GM11168 (cell line): ENCODE measurements around the gene DAB2IP.
"Not testable (repeated sequence)": the region's sequence is repeated elsewhere in the genome, so short reads cannot be mapped to it uniquely, and the experiment has no call there.

ENCODE experiments used
- in situ Hi-C: fragments of 300-500 bp; cut with MboI; formaldehyde crosslinking; loops from one replicate; pipeline ENCODE4 v1.12.0; 2022; ENCODE audit warnings: low sequenced_read_pairs; ENCODE audit not compliant: unreplicated experiment

The DAB2IP gene

GRCh38 chr9:121651295-121652020 is at the start of gene DAB2IP:
DAB2IP (plus strand) TSS chr9:121651634; CDS start chr9:121651776, 142 bp downstream.
- in situ Hi-C loops, result no loop called here

- in situ Hi-C loops, result no loop called here
Measured at GRCh38 chr9:121603028-121603427, 48.4 kb upstream of the DAB2IP start.

GRCh38 chr9:121604242-121604641 is 47.2 kb upstream of the DAB2IP start:
- in situ Hi-C loops, result no loop called here

GRCh38 chr9:121604654-121605053 is 46.8 kb upstream of the DAB2IP start:
- in situ Hi-C loops, result no loop called here

GRCh38 chr9:121607434-121608167 is 43.8 kb upstream of the DAB2IP start:
- in situ Hi-C loops, result no loop called here

DNA sequence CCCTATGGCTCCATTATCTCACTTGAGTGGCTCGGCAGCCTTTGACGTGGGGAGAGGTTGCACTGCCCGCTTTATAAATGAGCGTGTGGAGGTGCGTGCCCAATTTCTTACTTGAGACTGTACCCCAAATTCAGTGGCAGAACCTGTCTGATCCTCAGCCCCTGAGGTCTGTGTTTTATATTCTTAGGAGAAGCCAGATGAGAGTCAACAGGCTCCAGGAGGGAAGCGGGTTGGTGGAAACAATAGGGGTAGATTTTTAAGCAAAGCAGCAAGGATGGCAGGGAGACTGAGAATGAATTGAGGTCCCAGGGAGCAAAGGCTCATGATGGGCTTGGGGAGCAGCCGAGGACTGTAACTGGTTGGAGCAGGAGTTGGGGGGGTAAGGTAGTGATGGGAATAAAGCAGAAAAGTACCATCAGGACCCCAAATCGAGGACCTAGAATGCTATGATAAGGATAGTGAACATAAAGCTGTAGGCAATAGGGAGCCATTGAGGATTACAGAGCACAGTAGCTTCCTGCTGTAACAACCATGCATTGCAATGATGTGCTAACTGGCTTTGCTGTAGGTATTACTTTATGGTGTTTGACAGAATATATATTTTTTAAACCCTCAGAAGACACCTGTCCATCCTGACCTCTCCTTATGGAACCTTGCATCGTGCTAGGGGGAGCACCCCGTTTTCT is 43.1 kb upstream of the DAB2IP start:
- in situ Hi-C loops, result no loop called here

DNA sequence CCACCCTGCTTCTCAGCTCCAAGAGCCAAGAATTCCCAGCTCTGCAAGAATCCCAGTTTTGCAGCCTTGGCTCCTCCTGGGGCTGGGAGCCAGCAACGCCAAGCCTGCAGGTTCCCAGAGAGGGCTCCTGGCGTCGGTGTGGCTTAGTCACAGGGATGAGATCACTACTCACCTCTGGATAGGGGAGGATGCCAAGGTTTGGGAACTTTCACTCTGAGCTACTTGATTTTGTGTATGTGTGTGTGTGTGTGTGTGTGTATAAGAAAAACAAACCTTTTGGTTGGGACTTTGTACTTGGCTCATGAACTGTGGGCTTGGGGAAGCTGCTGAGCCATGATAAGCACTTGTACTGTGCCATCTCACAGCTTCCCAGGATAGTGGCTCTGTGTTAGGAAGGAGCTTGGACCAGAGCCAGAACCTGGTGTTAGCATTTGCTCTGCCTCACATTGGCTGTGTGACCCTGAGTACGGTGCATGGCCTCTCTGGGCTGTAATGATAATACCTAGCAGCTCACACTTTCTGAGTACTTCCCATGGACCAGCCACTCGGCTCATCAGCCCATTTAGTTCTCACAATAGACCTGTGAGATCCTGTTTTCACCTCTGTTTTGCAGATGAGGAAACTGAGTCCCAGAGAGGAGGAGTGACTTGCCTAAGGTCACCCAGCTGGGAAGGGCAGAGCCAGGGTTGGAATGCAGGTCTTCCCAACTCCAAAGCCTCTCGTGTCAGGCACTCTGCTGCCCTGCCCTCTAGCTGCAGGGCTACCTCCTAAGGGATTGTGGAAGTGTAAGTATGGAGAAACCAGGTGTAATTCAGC is 41.4 kb upstream of the DAB2IP start:
- in situ Hi-C loops, result no loop called here

DNA sequence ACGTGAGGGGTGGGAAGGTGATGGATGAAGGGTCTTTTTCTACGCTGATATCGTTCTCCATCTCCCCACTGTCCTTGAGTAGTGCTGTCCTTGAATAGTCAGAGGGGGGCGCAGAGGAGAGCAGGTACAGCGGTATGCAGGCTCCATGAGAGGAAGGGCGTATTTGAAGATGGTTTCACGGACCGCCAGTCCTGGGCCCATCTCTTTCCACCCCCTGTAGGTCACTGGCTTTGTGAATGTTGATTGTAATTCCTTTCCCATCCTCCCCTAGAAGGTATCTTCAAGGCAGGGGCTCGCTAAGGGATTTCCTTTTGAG is 40.8 kb upstream of the DAB2IP start:
- in situ Hi-C loops, result no loop called here

GRCh38 chr9:121612511-121612998 is 38.9 kb upstream of the DAB2IP start:
- in situ Hi-C loops, result no loop called here

DNA sequence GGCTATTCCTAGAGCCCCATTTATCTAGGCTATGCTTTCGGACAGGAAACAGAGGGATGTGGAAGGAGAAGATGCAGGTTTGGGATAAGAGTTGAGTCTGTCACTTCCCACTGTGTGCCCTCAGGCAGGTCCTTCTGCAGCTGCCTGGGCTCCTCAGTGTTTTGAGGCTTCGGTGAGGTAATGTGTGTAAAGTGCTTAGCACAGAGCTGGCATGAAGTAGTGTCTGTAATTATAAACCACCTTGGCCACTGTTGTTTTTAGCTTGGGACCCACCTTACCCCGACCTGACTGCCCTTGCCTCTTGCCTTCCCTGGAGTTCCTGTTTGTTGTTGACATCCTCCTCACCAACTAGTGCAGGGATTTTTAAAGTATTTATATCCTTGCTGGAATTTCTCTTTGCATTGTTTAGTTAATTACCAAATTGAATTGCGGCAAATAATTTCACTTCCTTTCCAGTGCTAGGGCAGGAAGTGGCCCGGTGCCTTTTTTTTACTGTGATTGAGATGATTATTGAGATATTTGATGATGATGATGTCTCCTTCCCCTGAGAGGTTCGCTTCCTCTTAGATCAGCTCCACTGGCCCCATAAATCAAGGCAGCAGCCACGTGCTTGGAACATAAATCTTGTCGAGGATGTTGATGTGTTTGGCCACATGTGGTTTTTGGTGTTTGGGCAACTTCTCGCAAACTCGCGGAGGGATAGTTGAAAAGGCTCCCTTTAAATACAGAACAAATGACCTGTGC is 38.3 kb upstream of the DAB2IP start:
- in situ Hi-C loops, result no loop called here

GRCh38 chr9:121616123-121616755 is 35.2 kb upstream of the DAB2IP start:
- in situ Hi-C loops, result no loop called here

GRCh38 chr9:121618504-121618903 is 32.9 kb upstream of the DAB2IP start:
- in situ Hi-C loops, result no loop called here

DNA sequence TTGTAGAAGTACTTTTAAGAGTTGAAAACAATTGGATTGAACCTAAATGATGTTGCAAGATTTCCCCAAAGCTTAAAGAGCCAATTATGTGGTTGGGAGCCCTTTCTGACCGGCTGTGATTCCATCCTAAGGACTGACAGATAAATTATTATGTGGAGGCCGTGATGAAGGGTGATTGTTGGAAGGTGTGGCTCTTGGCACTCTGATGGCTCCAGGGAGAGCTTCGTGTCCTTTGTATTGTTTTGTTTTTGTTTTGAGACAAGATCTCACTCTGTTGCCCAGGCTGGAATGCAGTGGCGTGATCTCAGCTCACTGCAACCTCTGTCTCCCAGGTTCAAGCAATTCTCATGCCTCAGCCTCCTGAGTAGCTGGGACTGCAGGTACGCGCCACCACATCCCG is 32.5 kb upstream of the DAB2IP start:
- in situ Hi-C loops, result not testable (repeated sequence)

DNA sequence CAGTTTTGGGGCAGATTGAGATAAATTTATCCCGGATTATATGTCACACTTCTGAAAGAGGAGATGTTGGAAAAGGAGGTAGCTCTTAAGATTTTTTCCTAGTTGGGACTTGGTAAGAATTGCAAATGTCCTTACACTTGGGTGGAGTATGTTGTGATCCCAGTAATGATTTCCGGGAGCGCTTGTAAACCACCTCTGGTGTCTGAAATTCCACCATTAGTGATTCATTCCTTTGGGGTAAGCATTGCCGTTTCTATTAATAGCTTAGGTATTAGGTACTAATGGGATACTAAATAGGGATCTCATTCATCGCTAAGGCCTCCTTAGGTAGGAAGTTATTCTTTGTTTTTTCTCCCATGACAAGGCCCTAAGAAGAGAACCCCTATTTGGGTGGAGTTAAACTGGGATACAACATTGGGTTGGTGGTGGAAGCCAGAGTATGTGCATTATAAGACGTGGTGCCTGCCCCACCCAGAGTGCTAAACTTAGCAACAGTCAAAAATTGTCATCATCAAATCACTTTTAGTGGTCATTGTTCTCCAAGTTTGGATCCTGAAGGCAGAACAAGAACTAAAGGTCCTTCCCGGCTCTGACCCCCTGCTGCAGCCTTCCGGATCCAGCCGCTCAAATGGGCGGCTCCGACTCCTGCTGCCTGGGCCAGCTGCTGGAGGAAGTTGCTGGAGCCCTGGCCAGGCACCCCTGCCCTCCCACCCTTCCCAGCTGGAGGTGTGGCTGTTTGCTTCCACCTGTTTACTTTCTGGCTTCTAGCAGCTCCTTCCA is 31.7 kb upstream of the DAB2IP start:
- in situ Hi-C loops, result no loop called here

GRCh38 chr9:121620325-121620673 is 31.1 kb upstream of the DAB2IP start:
- in situ Hi-C loops, result no loop called here

GRCh38 chr9:121620777-121621449 is 30.5 kb upstream of the DAB2IP start:
- in situ Hi-C loops, result no loop called here

- in situ Hi-C loops, result no loop called here
Measured at GRCh38 chr9:121622387-121623203, 28.8 kb upstream of the DAB2IP start.
